ENCODE measurements around the gene PTEN.

DNA sequence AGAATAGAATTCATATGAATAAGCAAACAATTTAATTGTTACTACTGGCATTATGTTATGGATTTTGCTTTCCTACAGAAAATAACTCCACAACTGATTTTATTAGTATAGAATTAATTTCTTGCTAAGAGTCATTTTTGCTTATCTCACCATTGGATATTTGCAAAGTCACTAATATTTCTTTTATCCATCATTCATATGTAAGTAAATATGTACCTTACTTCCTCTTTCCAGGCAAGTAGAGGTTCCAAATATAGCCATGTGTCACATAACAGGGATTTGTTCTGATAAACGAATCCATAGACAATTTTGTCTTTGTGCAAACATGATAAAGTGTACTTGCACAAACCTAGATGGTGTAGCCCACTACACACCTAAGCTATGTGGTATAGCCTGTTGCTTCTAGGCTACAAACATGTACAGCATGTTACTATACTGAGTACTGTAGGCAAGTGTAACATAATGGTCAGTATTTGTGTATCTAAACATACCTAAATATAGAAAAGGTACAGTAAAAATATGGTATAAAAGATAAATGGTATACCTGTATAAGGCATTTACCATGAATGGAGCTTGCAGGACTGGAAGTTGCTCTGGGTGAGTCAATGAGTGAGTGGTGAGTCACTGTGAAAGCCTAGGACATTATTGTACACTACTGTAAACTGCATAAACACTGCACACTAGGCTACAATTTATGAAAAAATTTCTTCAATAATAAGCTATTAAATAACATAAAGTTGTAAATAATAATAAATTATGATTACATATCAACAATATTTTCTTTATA, 18.4 kb upstream of the PTEN start:
- TF ChIP-seq POLR2A (IDR thresholded peaks at IDR 0.05): no peak
- no peak for TF ChIP-seq CTCF (IDR thresholded peaks at IDR 0.05)
